HG03571 (cell line): ENCODE data around the gene JOSD1.

Experiments used
- ATAC-seq: cut with Tn5 transposase; IDR thresholded peaks from one replicate; pipeline ENCODE4 v1.9.1; 2021; ENCODE audit not compliant: unreplicated experiment

The JOSD1 gene

DNA sequence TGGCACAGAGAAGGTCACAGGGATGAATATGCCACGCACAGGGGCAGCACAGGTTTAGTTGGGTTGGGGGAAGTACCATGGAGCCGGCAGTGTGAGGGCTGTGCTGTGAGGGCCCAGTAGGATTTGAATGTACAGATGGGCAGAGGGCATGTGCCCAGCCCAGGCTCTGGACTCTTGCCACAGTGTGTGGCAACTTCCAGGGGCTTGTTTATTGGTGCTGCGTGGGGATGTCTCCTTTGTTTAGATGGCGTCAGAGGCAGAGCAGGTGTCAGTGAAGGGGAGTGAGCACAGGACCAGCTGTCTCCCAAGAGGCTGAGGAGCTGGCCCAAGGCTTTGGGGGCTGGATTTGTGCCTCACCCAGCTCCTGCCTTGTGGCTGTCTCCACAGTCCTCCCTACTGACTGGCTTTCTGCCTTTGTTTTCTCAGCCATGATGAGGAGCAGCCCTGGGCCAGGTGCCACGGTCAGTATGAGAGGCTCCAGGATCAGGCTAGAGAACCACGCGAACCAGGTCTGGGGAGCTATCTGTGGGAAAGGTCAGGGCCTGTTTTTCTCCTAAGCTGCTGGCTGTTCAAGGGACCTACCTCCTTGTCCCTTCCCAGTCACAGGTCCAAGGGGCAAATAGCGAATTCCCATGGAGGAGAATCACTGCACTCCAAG, 33.1 kb upstream of the JOSD1 start:
- ATAC-seq, result no peak

GRCh38 chr22:38733329-38733723, 32.6 kb upstream of the JOSD1 start:
- no peak for ATAC-seq

- ATAC-seq, result no peak
These were observed 31.6 kb upstream of the JOSD1 start for GRCh38 chr22:38732251-38732815.

DNA sequence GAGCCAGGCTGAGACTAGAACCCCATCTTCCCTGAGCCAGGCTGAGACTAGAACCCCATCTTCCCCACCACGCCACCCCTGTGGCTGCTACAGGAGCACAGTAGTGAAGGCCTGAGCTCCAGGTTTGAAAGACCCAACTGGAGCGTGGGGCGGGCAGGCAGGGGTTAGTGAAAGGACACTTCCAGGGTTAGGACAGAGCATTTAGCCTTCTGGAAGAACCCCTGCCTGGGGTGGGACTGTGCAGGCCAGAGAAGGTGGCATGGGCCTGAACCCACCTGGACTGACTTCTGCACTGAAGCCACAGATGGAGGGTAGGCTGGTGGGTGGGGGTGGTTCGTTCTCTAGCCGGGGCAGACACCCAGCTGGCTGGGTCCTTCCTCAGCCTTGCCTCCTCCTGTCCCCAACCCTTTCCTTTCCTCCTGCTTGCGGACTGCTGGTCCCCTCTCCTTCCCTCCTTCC, 31.0 kb upstream of the JOSD1 start:
- no peak for ATAC-seq

- no peak for ATAC-seq
These were observed 29.7 kb upstream of the JOSD1 start for GRCh38 chr22:38730411-38730871.

GRCh38 chr22:38729946-38730345, 29.2 kb upstream of the JOSD1 start:
- ATAC-seq, result no peak

DNA sequence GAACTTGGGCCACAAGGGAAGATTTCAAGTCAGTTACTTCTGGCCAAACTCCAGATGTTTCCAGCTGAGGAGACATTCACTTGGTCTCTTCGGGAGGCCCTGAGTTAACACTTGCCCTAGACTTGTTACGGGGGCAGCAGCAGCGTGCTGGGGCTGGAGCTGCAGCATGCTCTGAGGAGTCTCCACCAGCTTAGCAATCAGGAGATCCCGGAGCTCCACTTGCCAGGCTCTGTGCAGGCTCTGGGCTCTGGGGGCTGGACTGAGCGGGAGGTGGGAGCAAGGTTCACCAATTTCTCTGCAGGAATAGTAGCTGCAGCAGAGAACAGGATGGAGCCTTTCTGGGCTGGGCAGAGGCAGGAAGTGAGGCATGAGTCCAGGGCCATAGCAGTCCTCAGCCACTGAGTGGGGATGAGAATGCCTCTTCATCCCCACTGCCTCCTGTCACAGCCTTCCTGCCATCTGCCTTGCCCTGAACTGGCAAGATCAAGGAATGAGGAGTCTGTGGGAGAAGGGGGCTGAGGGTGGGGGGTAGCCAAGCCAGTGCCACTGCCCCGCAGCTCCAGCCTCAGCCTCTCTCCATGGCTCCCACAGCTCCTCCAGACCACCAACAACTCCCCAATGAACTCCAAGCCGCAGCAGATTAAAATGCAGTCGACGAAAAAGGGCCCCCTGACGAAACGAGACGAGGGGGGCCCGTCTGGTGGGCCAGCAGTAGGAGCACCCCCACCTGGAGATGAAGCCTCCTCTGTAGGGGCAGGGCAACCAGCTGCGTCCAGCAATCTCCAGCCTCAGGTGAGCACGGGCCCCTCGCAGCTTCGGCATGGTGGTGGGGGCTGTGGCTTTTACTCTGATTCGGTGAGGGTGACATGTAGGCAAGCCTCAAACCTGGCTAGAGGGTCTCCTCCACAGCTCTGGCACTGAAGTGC, 28.4 kb upstream of the JOSD1 start:
- no peak for ATAC-seq

DNA sequence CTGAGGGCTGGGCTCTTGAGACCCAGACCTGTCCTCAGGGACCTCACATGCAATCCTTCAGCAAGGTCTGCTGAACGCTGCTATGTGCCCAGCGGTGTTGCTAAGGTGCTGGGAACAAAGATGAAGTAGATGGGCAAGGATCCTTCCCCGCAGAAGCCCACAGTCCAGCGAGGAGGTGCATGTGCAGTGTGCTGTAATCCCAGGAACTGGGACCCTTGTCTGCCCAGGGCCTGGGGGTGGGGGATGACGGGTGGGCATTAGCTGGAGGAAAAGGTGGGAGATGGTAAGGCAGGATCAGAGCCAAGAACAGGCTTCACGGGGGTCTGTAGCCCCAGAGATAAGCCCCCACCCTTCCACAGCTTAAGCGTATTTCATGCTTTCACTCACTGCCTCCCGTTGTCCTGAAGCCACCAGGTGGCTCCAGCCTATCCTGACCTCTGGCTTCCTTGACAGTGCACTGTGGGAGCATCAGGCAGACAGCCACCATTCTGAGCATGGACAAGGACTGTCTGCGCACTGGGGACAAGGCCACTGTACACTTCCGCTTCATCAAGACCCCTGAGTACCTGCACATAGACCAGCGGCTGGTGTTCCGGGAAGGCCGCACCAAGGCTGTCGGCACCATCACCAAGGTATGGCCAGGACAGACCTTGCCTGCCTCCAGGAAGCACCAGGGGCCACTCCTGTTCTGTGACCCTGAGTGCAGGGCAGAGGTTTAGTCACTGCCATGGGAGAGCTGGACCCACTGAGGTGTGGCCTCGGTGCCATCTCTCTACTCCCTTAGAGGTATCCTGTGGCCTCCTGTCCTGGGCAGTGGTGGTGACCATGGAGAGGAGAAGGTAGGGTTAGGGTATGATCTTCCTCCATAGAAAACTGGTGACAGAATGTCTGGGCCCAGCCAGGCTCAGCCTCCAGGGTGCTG, 27.0 kb upstream of the JOSD1 start:
- no peak for ATAC-seq

DNA sequence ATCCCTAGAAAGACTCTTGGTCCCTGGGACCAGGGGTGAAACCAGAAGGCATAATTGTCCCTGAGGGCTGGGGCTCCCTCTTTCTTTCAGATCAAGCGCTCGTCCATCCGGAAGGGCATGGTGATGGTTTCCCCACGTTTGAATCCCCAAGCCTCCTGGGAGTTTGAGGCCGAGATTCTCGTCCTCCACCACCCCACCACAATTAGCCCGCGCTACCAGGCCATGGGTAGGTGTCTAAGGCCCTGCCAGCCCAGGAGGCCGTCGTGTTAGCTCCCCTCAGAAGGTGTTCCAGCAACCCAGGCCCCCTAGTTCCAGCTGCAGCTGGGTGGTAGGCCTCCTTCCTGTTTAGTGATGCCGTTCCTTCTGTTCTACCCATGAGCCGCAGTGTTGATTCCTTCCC, 26.4 kb upstream of the JOSD1 start:
- ATAC-seq, result no peak

DNA sequence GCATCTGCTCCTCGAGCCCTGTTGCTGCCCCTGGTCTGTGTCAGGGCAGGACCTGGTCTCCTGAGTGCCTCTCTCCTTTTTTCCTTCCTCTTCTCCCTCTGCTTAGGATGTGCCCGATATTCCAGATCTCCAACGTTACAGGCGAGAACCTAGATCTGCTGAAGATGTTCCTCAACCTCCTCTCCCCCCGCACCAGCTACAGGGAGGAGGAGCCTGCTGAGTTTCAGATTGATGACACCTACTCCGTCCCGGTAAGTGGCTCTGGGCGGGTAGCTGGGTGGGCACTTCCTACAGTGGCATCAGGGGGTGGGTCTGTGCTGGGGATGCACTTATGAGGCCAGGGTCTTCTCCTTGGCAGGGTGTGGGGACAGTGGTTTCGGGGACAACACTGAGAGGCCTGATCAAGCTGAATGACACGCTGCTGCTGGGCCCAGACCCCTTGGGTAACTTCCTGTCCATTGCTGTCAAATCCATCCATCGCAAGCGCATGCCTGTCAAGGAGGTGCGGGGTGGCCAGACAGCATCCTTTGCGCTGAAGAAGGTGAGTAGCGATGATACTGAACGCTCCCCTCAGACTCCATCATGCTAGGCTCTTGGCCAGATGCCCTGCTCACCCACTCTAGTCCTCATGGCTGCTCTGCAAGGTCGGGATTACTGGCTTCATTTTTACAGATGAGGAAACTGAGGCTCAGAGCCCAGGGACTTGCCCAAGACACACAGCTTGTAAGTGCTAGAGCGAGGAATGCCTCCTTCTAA, 25.3 kb upstream of the JOSD1 start:
- no peak for ATAC-seq

DNA sequence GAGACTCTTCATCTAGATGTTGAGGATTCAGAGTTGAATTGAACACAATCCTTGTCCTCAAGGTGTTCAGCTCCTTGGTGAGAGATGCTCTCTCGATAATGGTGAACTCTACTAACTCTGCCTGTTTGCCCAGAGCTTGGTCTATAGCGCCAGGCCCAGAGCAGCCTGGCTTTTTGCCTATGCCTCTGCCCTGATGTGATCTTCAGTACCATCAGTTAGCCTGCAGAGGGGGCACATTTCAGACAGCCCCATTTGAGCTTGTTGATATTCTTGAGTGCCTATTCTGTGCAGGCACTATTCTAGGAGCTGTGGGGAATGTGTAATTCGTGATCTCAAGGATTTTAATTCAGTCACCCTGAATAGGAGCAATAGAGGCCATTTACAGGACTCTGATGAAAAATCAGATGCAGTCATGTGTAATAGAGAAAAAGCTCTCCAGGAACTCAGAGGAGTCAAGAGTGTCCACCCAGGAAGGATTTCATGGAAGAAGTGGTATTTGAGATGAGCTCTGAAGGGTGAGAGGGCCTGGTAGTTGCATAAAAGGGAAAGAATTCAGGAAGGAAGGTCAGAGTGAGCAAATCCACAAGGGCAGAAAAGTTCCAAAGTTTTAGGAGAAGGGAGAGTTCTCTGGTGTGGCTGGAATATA, 24.3 kb upstream of the JOSD1 start:
- no peak for ATAC-seq

- no peak for ATAC-seq
These were observed 23.4 kb upstream of the JOSD1 start for GRCh38 chr22:38724176-38724575.

DNA sequence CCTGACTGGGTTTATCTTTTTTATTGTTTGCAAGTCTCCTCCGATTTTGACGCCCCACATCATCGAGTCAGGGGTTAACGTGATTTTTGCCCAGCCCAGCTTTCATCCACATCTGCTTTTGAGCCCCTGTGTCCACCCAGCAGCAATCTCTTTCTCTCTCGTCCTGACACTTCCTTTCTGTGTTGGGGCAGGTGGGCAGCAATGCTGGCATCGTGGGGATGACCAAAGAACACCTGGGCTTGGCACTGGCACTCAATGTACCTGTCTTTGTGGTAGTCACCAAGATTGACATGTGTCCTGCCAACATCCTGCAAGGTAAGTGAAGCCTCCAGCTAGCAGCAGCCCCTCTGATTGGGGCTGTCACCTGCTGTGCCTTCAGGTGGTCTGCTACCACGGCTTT, 20.8 kb upstream of the JOSD1 start:
- no peak for ATAC-seq

GRCh38 chr22:38720350-38720749, 19.6 kb upstream of the JOSD1 start:
- no peak for ATAC-seq

DNA sequence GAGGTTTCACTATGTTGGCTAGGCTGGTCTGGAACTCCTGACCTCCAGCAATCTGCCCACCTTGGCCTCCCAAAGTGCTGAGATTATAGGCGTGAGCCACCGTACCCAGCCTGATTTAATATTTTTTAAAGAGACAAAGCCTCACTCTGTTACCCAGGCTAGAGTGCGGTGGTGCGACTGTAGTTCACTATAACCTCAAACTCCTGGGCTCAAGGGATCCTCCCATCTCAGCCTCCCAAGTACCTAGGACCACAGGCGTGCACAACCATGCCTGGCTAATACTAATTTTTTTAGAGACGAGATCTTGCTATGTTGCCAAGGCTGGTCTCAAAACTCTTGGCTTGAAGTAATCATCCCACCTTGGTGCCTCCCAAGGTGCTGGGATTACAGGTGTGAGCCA, 18.5 kb upstream of the JOSD1 start:
- ATAC-seq, result no peak

DNA sequence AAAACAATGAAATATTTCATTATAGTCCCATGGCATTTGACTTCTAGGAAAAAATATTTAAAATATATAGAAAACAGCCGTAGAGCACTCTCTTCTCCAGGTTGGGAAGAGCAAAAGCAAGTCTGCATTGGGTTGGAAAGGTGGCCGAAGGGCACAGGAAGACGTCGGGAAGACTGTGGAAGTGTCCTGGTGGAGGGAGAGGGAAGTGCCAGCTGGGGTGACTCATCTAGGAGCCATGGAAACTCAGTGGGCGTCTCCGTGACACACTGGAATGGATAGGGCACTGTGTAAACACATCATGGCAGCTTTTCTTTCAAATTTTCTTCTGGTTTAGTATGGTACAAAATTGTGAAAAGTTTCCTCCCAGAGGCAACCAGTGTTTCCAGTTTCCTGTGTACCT, 17.7 kb upstream of the JOSD1 start:
- no peak for ATAC-seq

DNA sequence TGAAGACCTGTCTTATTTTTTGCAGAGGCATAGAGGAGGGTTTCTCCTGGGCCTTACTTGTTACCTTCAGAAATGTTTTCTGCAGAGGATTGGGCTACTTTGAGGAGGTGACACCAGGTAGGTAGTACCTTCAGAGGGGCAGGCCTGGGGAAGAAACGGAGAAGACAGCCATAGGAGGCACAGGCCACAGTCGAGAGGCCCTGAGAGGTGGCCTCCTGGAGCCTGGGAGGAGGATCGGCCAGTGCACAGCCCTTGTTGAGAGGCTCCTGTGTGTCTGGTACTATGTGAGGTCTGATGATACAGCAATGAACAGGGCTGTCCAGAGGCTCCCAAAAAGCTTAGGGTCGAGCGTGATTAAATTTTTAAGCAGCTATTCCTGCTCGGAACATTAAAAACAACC, 16.5 kb upstream of the JOSD1 start:
- no peak for ATAC-seq

DNA sequence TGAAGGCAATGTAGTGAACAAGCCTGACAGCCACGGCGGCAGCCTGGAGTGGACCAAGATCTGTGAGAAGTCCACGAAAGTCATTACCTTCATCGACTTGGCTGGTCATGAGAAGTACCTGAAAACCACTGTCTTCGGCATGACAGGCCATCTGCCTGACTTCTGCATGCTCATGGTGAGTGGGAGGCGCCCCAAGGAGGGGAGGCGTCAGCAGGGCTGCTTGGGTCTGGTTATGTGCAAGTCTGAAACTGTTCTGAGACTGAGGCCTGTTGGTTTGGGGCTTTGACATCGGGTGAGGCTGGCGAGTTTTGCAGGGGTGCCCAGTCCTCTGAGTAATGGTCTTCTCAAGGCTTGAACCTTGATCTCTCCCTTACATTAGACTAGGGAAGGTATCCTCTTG, 16.1 kb upstream of the JOSD1 start:
- ATAC-seq, result no peak

- no peak for ATAC-seq
These were observed 15.5 kb upstream of the JOSD1 start for GRCh38 chr22:38716271-38716670.

- ATAC-seq, result no peak
These were observed 15.1 kb upstream of the JOSD1 start for GRCh38 chr22:38715852-38716251.
